ENCODE measurements around the gene CACNA2D4.

Gene CACNA2D4

GRCh38 chr12:1811948-1812291, 106.5 kb downstream of the CACNA2D4 start:
- no peak for DNase-seq

GRCh38 chr12:1811281-1811947, 107.0 kb downstream of the CACNA2D4 start:
- no peak for DNase-seq

GRCh38 chr12:1810931-1811280, 107.5 kb downstream of the CACNA2D4 start:
- DNase-seq: no peak

GRCh38 chr12:1810201-1810930, 108.1 kb downstream of the CACNA2D4 start:
- DNase-seq: no peak

- DNase-seq: no peak
These were observed 108.8 kb downstream of the CACNA2D4 start for GRCh38 chr12:1809591-1810190.

GRCh38 chr12:1808798-1809480, 109.5 kb downstream of the CACNA2D4 start:
- DNase-seq: no peak

- DNase-seq: no peak
These were observed 110.2 kb downstream of the CACNA2D4 start for GRCh38 chr12:1808036-1808797.

GRCh38 chr12:1807087-1807860, 111.2 kb downstream of the CACNA2D4 start:
- no peak for DNase-seq

GRCh38 chr12:1806301-1807086, 112.0 kb downstream of the CACNA2D4 start:
- no peak for DNase-seq

- DNase-seq: no peak
These were observed 112.9 kb downstream of the CACNA2D4 start for GRCh38 chr12:1805441-1806081.

- peak; percentile 100 for DNase-seq
These were observed 113.7 kb downstream of the CACNA2D4 start for GRCh38 chr12:1804545-1805332.

- DNase-seq: no peak
These were observed 114.7 kb downstream of the CACNA2D4 start for GRCh38 chr12:1803736-1804135.

- no peak for DNase-seq
These were observed 117.0 kb downstream of the CACNA2D4 start for GRCh38 chr12:1801303-1801975.

- peak; percentile 62 for DNase-seq
These were observed 117.8 kb downstream of the CACNA2D4 start for GRCh38 chr12:1800401-1801302.

GRCh38 chr12:1799882-1800400, 118.5 kb downstream of the CACNA2D4 start:
- no peak for DNase-seq

- no peak for DNase-seq
These were observed 119.2 kb downstream of the CACNA2D4 start for GRCh38 chr12:1799051-1799881.

- DNase-seq: no peak
These were observed 119.8 kb downstream of the CACNA2D4 start for GRCh38 chr12:1798641-1799020.

Data from NCI-H2171 (cell line).